HepG2 (cell line): ENCODE results near the gene PITHD1. TPM values are rescaled to one million over a fixed set of nuclear protein-coding genes. Genes with fewer than 3 reads are reported as not detected.

Experiments used
- ATAC-seq: fragments of 200-7000 bp; cut with Tn5 transposase; 3 replicates; pipeline ENCODE4 v1.9.1; 2020; ENCODE audit warnings: mild to moderate bottlenecking, moderate library complexity
- BruUV-seq: library from RNA; stranded (reverse); fragments of 400-500 nt; replicated peaks from 2 replicates; lab custom pipeline; 2021; lab: Mats Ljungman, UMichigan
- CTCF ChIA-PET: fragments of 300-600 bp; formaldehyde crosslinking; extraction: SDS; loops from one replicate; lab custom pipeline; 2021; ENCODE audit warnings: low total read pairs, inconsistent platforms, low intra/inter-chr PET ratio; lab: Yijun Ruan, JAX
- POLR2A ChIA-PET: fragments of 350-600 bp; sonication (Branson Sonifier 250); formaldehyde crosslinking; loops from one replicate; lab custom pipeline; 2020; ENCODE audit warnings: antibody characterized with exemption, inconsistent platforms; lab: Yijun Ruan, JAX
- DNase-seq: peaks from one replicate; pipeline ENCODE4 v3.0.0-alpha.2; 2015; ENCODE audit warnings: low spot score
- FAIRE-seq: peaks from 3 replicates; lab custom pipeline; 2011; peaks lifted over from hg19 to GRCh38; lab: Jason Lieb, UNC
- H2AFZ ChIP-seq: one replicate; pipeline ENCODE4 v1.6.1; 2011; ENCODE audit warnings: low read length, inconsistent platforms
- H3K27ac ChIP-seq: fragments of 300-600 bp; 3 replicates; pipeline ENCODE4 v1.8.0; 2011; ENCODE audit warnings: mixed run types, mild to moderate bottlenecking, mixed read lengths, low read length, inconsistent platforms; ENCODE audit not compliant: insufficient read depth; ENCODE audit errors: extremely low read length
- H3K27me3 ChIP-seq, 2 experiments: fragments of 200-600 bp in 1 of 2; 2 replicates in 1 of 2; 3 replicates in 1 of 2; pipeline versions ENCODE4 v1.6.0 to v1.8.0; 2011; ENCODE audit warnings: low read length in 2 of 2, mild to moderate bottlenecking in 2 of 2, moderate library complexity in 2 of 2, inconsistent platforms in 1 of 2; ENCODE audit not compliant: insufficient read depth in 2 of 2, control insufficient read depth in 1 of 2
- H3K36me3 ChIP-seq, 2 experiments: fragments of 200-600 bp in 1 of 2; replicated peaks in 1 of 2; 2 replicates in 1 of 2; 3 replicates in 1 of 2; pipeline versions ENCODE4 v1.5.1 to v1.8.0; 2011; ENCODE audit warnings: low read length in 2 of 2, inconsistent platforms in 1 of 2; ENCODE audit not compliant: insufficient read depth in 2 of 2, control insufficient read depth in 1 of 2
- H3K4me1 ChIP-seq: 2 replicates; pipeline ENCODE4 v1.5.1; 2012; ENCODE audit warnings: low read length, inconsistent platforms; ENCODE audit not compliant: insufficient read depth
- H3K4me2 ChIP-seq: 2 replicates; pipeline ENCODE4 v1.6.0; 2011; ENCODE audit warnings: low read depth, low read length, inconsistent platforms
- H3K4me3 ChIP-seq, 3 experiments: fragments of 200-600 bp in 1 of 3; sonication (generic), shearing (Covaris generic) in 1 of 3; replicated peaks in 1 of 3; 2 replicates each; pipeline ENCODE4 v1.5.1; 2011 to 2016; ENCODE audit warnings: low read length in 3 of 3, inconsistent platforms in 2 of 3, low read depth in 2 of 3, mild to moderate bottlenecking in 2 of 3, control low read depth in 1 of 3, mixed read lengths in 1 of 3; ENCODE audit not compliant: insufficient read depth in 1 of 3
- H3K79me2 ChIP-seq: one replicate; pipeline ENCODE4 v1.6.1; 2011; ENCODE audit warnings: low read length, inconsistent platforms; ENCODE audit not compliant: insufficient read depth
- H3K9ac ChIP-seq: 2 replicates; pipeline ENCODE4 v1.6.0; 2011; ENCODE audit warnings: mild to moderate bottlenecking, low read depth, low read length, inconsistent platforms; ENCODE audit not compliant: insufficient read depth
- H3K9me3 ChIP-seq: 2 replicates; pipeline ENCODE4 v1.5.1; 2012; ENCODE audit warnings: mild to moderate bottlenecking, low read length
- H4K20me1 ChIP-seq: 2 replicates; pipeline ENCODE4 v1.6.0; 2011; ENCODE audit warnings: inconsistent platforms, mild to moderate bottlenecking, low read length, moderate library complexity; ENCODE audit not compliant: insufficient read depth
- DR1 ChIP-seq: sonication (generic); formaldehyde crosslinking; IDR thresholded peaks from 2 replicates; pipeline ENCODE4 v1.8.0; 2021; ENCODE audit warnings: mild to moderate bottlenecking, missing genetic modification reagents, inconsistent platforms
- FOXA1 ChIP-seq, 2 experiments: fragments of 450-650 bp in 1 of 2; sonication (generic) in 1 of 2; formaldehyde crosslinking in 1 of 2; IDR thresholded peaks; 2 replicates each; pipeline versions ENCODE4 v1.4.0 to v1.6.1; 2016 to 2020; ENCODE audit warnings: missing genetic modification reagents in 1 of 2
- HMG20B ChIP-seq: conservative IDR thresholded peaks from 2 replicates; pipeline ENCODE4 v1.6.1; 2016; ENCODE audit warnings: missing genetic modification reagents, missing compliant biosample characterization
- HMGA1 ChIP-seq: sonication (generic); formaldehyde crosslinking; conservative IDR thresholded peaks from 2 replicates; pipeline ENCODE4 v1.4.0; 2020; ENCODE audit warnings: missing genetic modification reagents
- KLF12 ChIP-seq: sonication (generic); formaldehyde crosslinking; IDR thresholded peaks from 2 replicates; pipeline ENCODE4 v1.4.0; 2020; ENCODE audit warnings: missing genetic modification reagents, borderline replicate concordance
- MXI1 ChIP-seq: IDR thresholded peaks from 3 replicates; pipeline ENCODE4 v1.6.1; 2012; ENCODE audit warnings: low read depth, low read length, inconsistent platforms, borderline replicate concordance
- NCOA2 ChIP-seq: sonication (generic); formaldehyde crosslinking; IDR thresholded peaks from 2 replicates; pipeline ENCODE4 v1.8.0; 2022; ENCODE audit warnings: inconsistent platforms
- SCMH1 ChIP-seq: sonication (generic); formaldehyde crosslinking; IDR thresholded peaks from 2 replicates; pipeline ENCODE4 v1.9.0; 2021; ENCODE audit warnings: missing genetic modification reagents, mild to moderate bottlenecking, borderline replicate concordance
- SIX1 ChIP-seq: sonication (generic); formaldehyde crosslinking; IDR thresholded peaks from 2 replicates; pipeline ENCODE4 v1.4.0; 2020; ENCODE audit warnings: missing genetic modification reagents, borderline replicate concordance
- SMC3 ChIP-seq: IDR thresholded peaks from 2 replicates; pipeline ENCODE4 v1.6.1; 2011; ENCODE audit warnings: low read length, improper control_type of control experiment
- THYN1 ChIP-seq: sonication (generic); formaldehyde crosslinking; IDR thresholded peaks from 2 replicates; pipeline ENCODE4 v1.8.1; 2023; ENCODE audit warnings: low read depth, mild to moderate bottlenecking, moderate library complexity, missing genetic modification reagents, borderline replicate concordance
- WIZ ChIP-seq: sonication (generic); formaldehyde crosslinking; IDR thresholded peaks from 2 replicates; pipeline ENCODE4 v1.5.1; 2020; ENCODE audit warnings: mild to moderate bottlenecking, missing genetic modification reagents
- XBP1 ChIP-seq: sonication (generic); formaldehyde crosslinking; IDR thresholded peaks from 2 replicates; pipeline ENCODE4 v1.5.0; 2020; ENCODE audit warnings: missing genetic modification reagents
- ZNF180 ChIP-seq: sonication (generic); formaldehyde crosslinking; IDR thresholded peaks from 2 replicates; pipeline ENCODE4 v1.4.0; 2020; ENCODE audit warnings: low read depth, missing genetic modification reagents, borderline replicate concordance
- ZNF224 ChIP-seq: sonication (generic); formaldehyde crosslinking; IDR thresholded peaks from 2 replicates; pipeline ENCODE4 v1.5.0; 2020; ENCODE audit warnings: mild to moderate bottlenecking, missing genetic modification reagents
- ZNF451 ChIP-seq: sonication (generic); formaldehyde crosslinking; IDR thresholded peaks from 2 replicates; pipeline ENCODE4 v1.5.0; 2020; ENCODE audit warnings: mild to moderate bottlenecking, missing genetic modification reagents
- ZNF530 ChIP-seq: sonication (generic); formaldehyde crosslinking; IDR thresholded peaks from 2 replicates; pipeline ENCODE4 v1.5.0; 2020; ENCODE audit warnings: low read depth, mild to moderate bottlenecking, missing genetic modification reagents
- ZNF589 ChIP-seq: sonication (generic); formaldehyde crosslinking; conservative IDR thresholded peaks from 2 replicates; pipeline ENCODE4 v1.8.0; 2022; ENCODE audit warnings: mild to moderate bottlenecking, moderate library complexity, missing genetic modification reagents
- ZNF740 ChIP-seq: sonication (generic); formaldehyde crosslinking; IDR thresholded peaks from 2 replicates; pipeline ENCODE4 v1.4.0; 2020; ENCODE audit warnings: missing genetic modification reagents
- ZNF770 ChIP-seq: sonication (generic); formaldehyde crosslinking; IDR thresholded peaks from 2 replicates; pipeline ENCODE4 v1.5.0; 2020; ENCODE audit warnings: mild to moderate bottlenecking, missing genetic modification reagents
- WGBS: methylation state at CpG from one replicate; pipeline ENCODE4 v1.1.6; 2017; ENCODE audit warnings: low lambda C conversion rate; 5-methylcytosine and 5-hydroxymethylcytosine counted together
- in situ Hi-C: cut with HindIII; loops from 2 replicates; pipeline ENCODE4 v1.10.0; 2017; ENCODE audit warnings: low pct_unique_long_range_greater_than_20kb; ENCODE audit not compliant: extremely low pct_ligation_motif_present
- intact Hi-C: fragments of 100-400 bp; cut with micrococcal nuclease; formaldehyde crosslinking; loops from one replicate; pipeline ENCODE4 v1.10.0; 2022; ENCODE audit not compliant: unreplicated experiment
- polyA plus RNA-seq, 8 experiments: library from polyadenylated mRNA; depleted of rRNA in 3 of 8; stranded (reverse) in 7 of 8; unstranded in 1 of 8; fragments of >200 nt; fragmentation: Illumina TruSeq in 4 of 8; extraction: Trizol in 4 of 8; gene quantifications; 2 replicates each; pipeline versions ENCODE4 v1.2.1 to v1.2.3, GENCODE V29; 2011 to 2016; ENCODE audit warnings: low read depth in 4 of 8, missing spikeins in 1 of 8, mixed read lengths in 1 of 8; ENCODE audit not compliant: insufficient read depth in 1 of 8
- total RNA-seq, 5 experiments: library from RNA; depleted of rRNA; stranded (reverse); fragments of >200 nt; fragmentation: Illumina TruSeq; extraction: Trizol; gene quantifications; 2 replicates each; pipeline ENCODE4 v1.2.3, GENCODE V29; 2016; ENCODE audit warnings: low read depth in 1 of 5
- TF ChIP-seq, protein P1 (sequence below): sonication (generic); formaldehyde crosslinking; IDR thresholded peaks from 2 replicates; pipeline ENCODE4 v1.4.0; 2020; ENCODE audit warnings: low read depth, mild to moderate bottlenecking, missing genetic modification reagents

PITHD1 gene
- total and polyA plus RNA-seq, 2 of the 13 experiments (the other 11 are each of a cell fraction or from before 2014, with no cell fraction given), result 28.0 to 37.3 TPM

GRCh38 chr1:23790696-23791515, 12.7 kb downstream of the PITHD1 start, which contains the start of gene LYPLA2:
TSS of gene LYPLA2 (plus strand) at chr1:23791145. CDS start at chr1:23792683, 1,538 bp downstream.
- POLR2A ChIA-PET, result interaction anchor here (0.7 to 4.5 kb wide), 10 partner anchors 10 to 231 kb away, joined by 3 to 101 read pairs (median 6); partner anchors contain the start of genes ELOA, GALE, HMGCL and PITHD1
- in situ Hi-C loops, result no loop called here
- no peak for FAIRE-seq
- no peak; the same call in 1 of the 2 replicates for TF ChIP-seq ZNF770 (CRISPR knock-in tag)
- TF ChIP-seq ZNF451 (CRISPR knock-in tag), result no peak
- no peak for TF ChIP-seq ZNF224 (CRISPR knock-in tag)
- TF ChIP-seq SCMH1 (CRISPR knock-in tag), result no peak
- no peak for TF ChIP-seq ZNF180 (CRISPR knock-in tag)
- TF ChIP-seq, protein P1, sequence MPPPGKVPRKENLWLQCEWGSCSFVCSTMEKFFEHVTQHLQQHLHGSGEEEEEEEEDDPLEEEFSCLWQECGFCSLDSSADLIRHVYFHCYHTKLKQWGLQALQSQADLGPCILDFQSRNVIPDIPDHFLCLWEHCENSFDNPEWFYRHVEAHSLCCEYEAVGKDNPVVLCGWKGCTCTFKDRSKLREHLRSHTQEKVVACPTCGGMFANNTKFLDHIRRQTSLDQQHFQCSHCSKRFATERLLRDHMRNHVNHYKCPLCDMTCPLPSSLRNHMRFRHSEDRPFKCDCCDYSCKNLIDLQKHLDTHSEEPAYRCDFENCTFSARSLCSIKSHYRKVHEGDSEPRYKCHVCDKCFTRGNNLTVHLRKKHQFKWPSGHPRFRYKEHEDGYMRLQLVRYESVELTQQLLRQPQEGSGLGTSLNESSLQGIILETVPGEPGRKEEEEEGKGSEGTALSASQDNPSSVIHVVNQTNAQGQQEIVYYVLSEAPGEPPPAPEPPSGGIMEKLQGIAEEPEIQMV, result no peak
- no peak for TF ChIP-seq SMC3
- no peak for TF ChIP-seq HMG20B
- TF ChIP-seq WIZ (CRISPR knock-in tag), result no peak
- no peak for TF ChIP-seq HMGA1 (CRISPR knock-in tag)
- no peak for TF ChIP-seq ZNF740 (CRISPR knock-in tag)
- TF ChIP-seq DR1 (CRISPR knock-in tag), result 0 out of 2 replicates have a peak, but pooled peaks have one; percentile 23
- 0 out of 2 replicates have a peak, but pooled peaks have one; percentile 41 for TF ChIP-seq NCOA2 (CRISPR knock-in tag)
- TF ChIP-seq FOXA1 (IDR thresholded peaks at IDR 0.05), result no peak
- no peak for TF ChIP-seq FOXA1 (CRISPR knock-in tag; IDR thresholded peaks at IDR 0.05)
- TF ChIP-seq THYN1 (CRISPR knock-in tag), result no peak
- peak; percentile 84; the same call in 1 of the 3 replicates for TF ChIP-seq MXI1
- no peak for TF ChIP-seq SIX1 (CRISPR knock-in tag)
- TF ChIP-seq XBP1, result no peak
- TF ChIP-seq ZNF589 (CRISPR knock-in tag), result no peak
- no peak for TF ChIP-seq ZNF530
- no peak for TF ChIP-seq KLF12 (CRISPR knock-in tag)

More at GRCh38 chr1:23790696-23791515, 12.7 kb downstream of the PITHD1 start, which contains the start of gene LYPLA2:
- no peaks in the 10 kb centered on the region for H3K9me3 ChIP-seq
- CTCF ChIA-PET, result no interaction called here
- intact Hi-C loops, result loop anchor here (1.0 kb wide), 1 partner anchor 9 kb away; the partner anchor contains the start of gene GALE
- peak within 1 kb of the TSS; percentile 88 for H3K9ac ChIP-seq
- peaks cover 4% of the 10 kb centered on the region; the same call in 1 of the 2 replicates for H4K20me1 ChIP-seq
- peaks cover 20 to 45% of the 10 kb centered on the region in 2 experiments for H3K36me3 ChIP-seq
- 1% methylated on average over 37 of the region's 47 CpGs for WGBS
- peak within 1 kb of the TSS; percentile 99 for H3K4me2 ChIP-seq
- no peaks in the 10 kb centered on the region; a peak in 1 of 5 replicates for H3K27me3 ChIP-seq
- DNase-seq (peak; percentile 85), ATAC-seq (peak; percentile 86)
- peaks cover 34% of the 10 kb centered on the region for H3K4me1 ChIP-seq
- H3K79me2 ChIP-seq, result peaks cover 22% of the 10 kb centered on the region
- H3K27ac ChIP-seq, result peak within 1 kb of the TSS; percentile 69
- no TSS peak for BruUV-seq
- no peak within 1 kb of the TSS for H2AFZ ChIP-seq
- peak within 1 kb of the TSS; percentile 88 to 98 (median 97) for H3K4me3 ChIP-seq
